GM12878 (cell line): Measurements from ENCODE around the gene IFT88. TPM values are rescaled to one million over a fixed set of nuclear protein-coding genes. Genes with fewer than 3 reads are reported as not detected.

ENCODE experiments used
- ATAC-seq: fragments of 200-7000 bp; cut with Tn5 transposase; 3 replicates; pipeline ENCODE4 v1.9.1; 2020; ENCODE audit warnings: mild to moderate bottlenecking, moderate library complexity
- BruUV-seq: library from RNA; stranded (reverse); fragments of 400-500 nt; replicated peaks from 2 replicates; lab custom pipeline; 2021; lab: Mats Ljungman, UMichigan
- CTCF ChIA-PET: fragments of 300-600 bp; sonication (Branson Sonifier 250); formaldehyde crosslinking; extraction: SDS; loops from one replicate; lab custom pipeline; 2021; ENCODE audit warnings: inconsistent platforms; lab: Yijun Ruan, JAX
- POLR2A ChIA-PET: fragments of 350-600 bp; formaldehyde crosslinking; extraction: SDS; loops from one replicate; lab custom pipeline; 2021; ENCODE audit warnings: inconsistent platforms; lab: Charles Lee
- RAD21 ChIA-PET: fragments of 300-600 bp; sonication (Branson Sonifier 250); formaldehyde crosslinking; loops from one replicate; lab custom pipeline; 2023; ENCODE audit warnings: antibody characterized with exemption; ENCODE audit not compliant: unreplicated experiment; lab: Charles Lee
- SMC1A ChIA-PET: fragments of 300-600 bp; sonication (Branson Sonifier 250); formaldehyde crosslinking; loops from one replicate; lab custom pipeline; 2023; ENCODE audit not compliant: unreplicated experiment, uncharacterized antibody; lab: Charles Lee
- DNase-seq: peaks from one replicate; pipeline ENCODE4 v3.0.0-alpha.2; 2011; ENCODE audit warnings: low read depth, low spot score
- FAIRE-seq: peaks from 3 replicates; lab custom pipeline; 2011; peaks lifted over from hg19 to GRCh38; lab: Jason Lieb, UNC
- H2AFZ ChIP-seq: 2 replicates; pipeline ENCODE4 v1.6.0; 2011; ENCODE audit warnings: low read depth, low read length, control low read depth; ENCODE audit not compliant: control insufficient read depth
- H3K27ac ChIP-seq: 2 replicates; pipeline ENCODE4 v1.5.1; 2011; ENCODE audit warnings: control low read depth; ENCODE audit not compliant: control insufficient read depth, insufficient read depth
- H3K27me3 ChIP-seq, 2 experiments: replicated peaks in 1 of 2; 2 replicates each; pipeline versions ENCODE4 v1.6.0 to v1.6.1; 2011; ENCODE audit warnings: low read length in 1 of 2; ENCODE audit not compliant: control insufficient read depth in 2 of 2, insufficient read depth in 2 of 2
- H3K36me3 ChIP-seq, 2 experiments: 2 replicates each; pipeline ENCODE4 v1.5.1; 2011; ENCODE audit warnings: low read length in 1 of 2; ENCODE audit not compliant: control insufficient read depth in 2 of 2, insufficient read depth in 2 of 2
- H3K4me1 ChIP-seq: 2 replicates; pipeline ENCODE4 v1.6.1; 2011; ENCODE audit warnings: mild to moderate bottlenecking, low read length, moderate library complexity, mixed read lengths; ENCODE audit not compliant: control insufficient read depth, insufficient read depth
- H3K4me2 ChIP-seq: 2 replicates; pipeline ENCODE4 v1.6.0; 2011; ENCODE audit warnings: control low read depth; ENCODE audit not compliant: control insufficient read depth, insufficient read depth
- H3K4me3 ChIP-seq: fragments of 200-600 bp; sonication (generic); 2 replicates; pipeline ENCODE4 v1.5.1; 2016
- H3K79me2 ChIP-seq: 2 replicates; pipeline ENCODE4 v1.6.0; 2011; ENCODE audit warnings: low read length; ENCODE audit not compliant: control insufficient read depth, insufficient read depth
- H3K9ac ChIP-seq: 2 replicates; pipeline ENCODE4 v1.8.0; 2011; ENCODE audit warnings: low read length, control low read depth, mixed read lengths; ENCODE audit not compliant: control insufficient read depth, insufficient read depth
- H3K9me3 ChIP-seq: replicated peaks from 3 replicates; pipeline ENCODE4 v1.5.1; 2011; ENCODE audit warnings: mild to moderate bottlenecking, low read length; ENCODE audit not compliant: control insufficient read depth, insufficient read depth
- H4K20me1 ChIP-seq: 2 replicates; pipeline ENCODE4 v1.6.0; 2011; ENCODE audit not compliant: control insufficient read depth, insufficient read depth
- IRF3 ChIP-seq: fragments of 450-650 bp; IDR thresholded peaks from 2 replicates; pipeline ENCODE4 v1.6.1; 2014; ENCODE audit warnings: mild to moderate bottlenecking
- REST ChIP-seq: IDR thresholded peaks from 2 replicates; pipeline ENCODE4 v1.6.1; 2012; ENCODE audit warnings: mild to moderate bottlenecking, low read depth, low read length
- WGBS: methylation state at CpG from one replicate; pipeline ENCODE4 v1.1.6; 2016; ENCODE audit warnings: low lambda C conversion rate; ENCODE audit not compliant: insufficient replicate concordance, insufficient coverage; ENCODE audit errors: missing lambda C conversion rate; 5-methylcytosine and 5-hydroxymethylcytosine counted together
- in situ Hi-C: fragments of 300-500 bp; cut with MboI; formaldehyde crosslinking; loops from 9 replicates; pipeline ENCODE4 v1.14.3; 2018; ENCODE audit warnings: mixed read lengths
- intact Hi-C: fragments of 100-400 bp; cut with micrococcal nuclease; formaldehyde crosslinking; loops from one replicate; pipeline ENCODE4 v1.14.2; 2022; ENCODE audit not compliant: unreplicated experiment
- polyA plus RNA-seq, 11 experiments: library from polyadenylated mRNA; depleted of rRNA in 4 of 11; unstranded in 6 of 11; stranded (reverse) in 5 of 11; fragments of >200 nt; fragmentation: Nextera tagmentation in 4 of 11; fragmentation: Illumina TruSeq in 1 of 11; extraction: Ambion mirVana in 4 of 11; extraction: Trizol in 1 of 11; gene quantifications; 1 replicate in 1 of 11; 2 replicates in 10 of 11; pipeline versions ENCODE4 v1.2.1 to v1.2.3, GENCODE V29; 2011 to 2016; ENCODE audit warnings: inconsistent platforms in 2 of 11, missing spikeins in 2 of 11, low read depth in 1 of 11
- total RNA-seq, 4 experiments: library from RNA; depleted of rRNA in 3 of 4; stranded (reverse); fragments of >200 nt in 3 of 4; fragmentation: Illumina TruSeq in 1 of 4; extraction: Trizol in 1 of 4; gene quantifications; 2 replicates each; pipeline versions ENCODE4 v1.2.1 to v1.2.3, GENCODE V29; 2013 to 2021
- TF ChIP-seq, protein P1 (sequence below): fragments of 450-650 bp; formaldehyde crosslinking; IDR thresholded peaks from 2 replicates; pipeline ENCODE4 v1.4.0; 2022; ENCODE audit warnings: mild to moderate bottlenecking, moderate library complexity

IFT88 gene
- total and polyA plus RNA-seq, 10 of the 15 experiments (the other 5 are each of a cell fraction or from before 2014, with no cell fraction given): 2.9 to 5.6 (median 4.1) TPM

DNA sequence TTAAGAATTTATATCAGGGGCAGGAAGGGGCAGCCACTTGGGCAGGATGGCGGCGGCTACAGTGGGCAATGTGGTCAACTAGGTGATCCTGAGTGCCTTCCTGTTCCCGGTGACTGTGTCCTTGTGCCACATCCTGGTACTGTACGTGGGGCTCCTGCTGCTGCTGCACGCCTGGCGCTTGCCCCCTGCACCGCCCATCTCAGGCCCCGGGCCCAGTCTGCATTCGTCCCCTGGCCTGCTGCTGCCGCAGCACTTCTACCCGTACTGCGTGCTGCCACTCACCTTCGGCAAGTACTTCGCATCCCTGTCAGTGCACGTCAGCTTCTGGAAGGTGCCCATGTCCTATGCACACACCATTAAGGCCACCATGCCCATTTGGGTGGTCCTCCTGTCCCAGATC is 40.1 kb downstream of the IFT88 start:
- Histone ChIP-seq H3K27me3 (no peaks in the 10 kb centered on the region), H3K9ac (no peak overlapping the region), H3K4me2 (no peak overlapping the region), H4K20me1 (no peaks in the 10 kb centered on the region), H3K79me2 (no peaks in the 10 kb centered on the region), H3K4me3 (no peak overlapping the region), H3K4me1 (no peaks in the 10 kb centered on the region), H3K36me3 (no peaks in the 10 kb centered on the region), H2AFZ (no peak overlapping the region), H3K27ac (no peak overlapping the region), H3K9me3 (no peaks in the 10 kb centered on the region)
- BruUV-seq: no TSS peak
- DNase-seq (no peak), FAIRE-seq (no peak), ATAC-seq (no peak)
- ChIA-PET RAD21 (no interaction called here), CTCF (no interaction called here), SMC1A (no interaction called here), POLR2A (no interaction called here)
- intact Hi-C loops (no loop called here), in situ Hi-C loops (no loop called here)
- TF ChIP-seq, protein P1, sequence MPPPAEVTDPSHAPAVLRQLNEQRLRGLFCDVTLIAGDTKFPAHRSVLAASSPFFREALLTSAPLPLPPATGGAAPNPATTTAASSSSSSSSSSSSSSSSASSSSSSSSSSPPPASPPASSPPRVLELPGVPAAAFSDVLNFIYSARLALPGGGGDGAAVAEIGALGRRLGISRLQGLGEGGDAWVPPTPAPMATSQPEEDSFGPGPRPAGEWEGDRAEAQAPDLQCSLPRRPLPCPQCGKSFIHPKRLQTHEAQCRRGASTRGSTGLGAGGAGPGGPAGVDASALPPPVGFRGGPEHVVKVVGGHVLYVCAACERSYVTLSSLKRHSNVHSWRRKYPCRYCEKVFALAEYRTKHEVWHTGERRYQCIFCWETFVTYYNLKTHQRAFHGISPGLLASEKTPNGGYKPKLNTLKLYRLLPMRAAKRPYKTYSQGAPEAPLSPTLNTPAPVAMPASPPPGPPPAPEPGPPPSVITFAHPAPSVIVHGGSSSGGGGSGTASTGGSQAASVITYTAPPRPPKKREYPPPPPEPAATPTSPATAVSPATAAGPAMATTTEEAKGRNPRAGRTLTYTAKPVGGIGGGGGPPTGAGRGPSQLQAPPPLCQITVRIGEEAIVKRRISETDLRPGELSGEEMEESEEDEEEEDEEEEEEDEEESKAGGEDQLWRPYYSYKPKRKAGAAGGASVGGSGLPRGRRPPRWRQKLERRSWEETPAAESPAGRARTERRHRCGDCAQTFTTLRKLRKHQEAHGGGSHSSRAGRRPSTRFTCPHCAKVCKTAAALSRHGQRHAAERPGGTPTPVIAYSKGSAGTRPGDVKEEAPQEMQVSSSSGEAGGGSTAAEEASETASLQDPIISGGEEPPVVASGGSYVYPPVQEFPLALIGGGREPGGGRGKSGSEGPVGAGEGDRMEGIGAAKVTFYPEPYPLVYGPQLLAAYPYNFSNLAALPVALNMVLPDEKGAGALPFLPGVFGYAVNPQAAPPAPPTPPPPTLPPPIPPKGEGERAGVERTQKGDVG (CRISPR knock-in tag): no peak
- TF ChIP-seq IRF3 (no peak), REST (no peak)
- WGBS: 91% methylated on average over 15 of the region's 15 CpGs
